Measurements from ENCODE around the gene PTCH1.

PTCH1 gene

GRCh38 chr9:95522871-95523370 is 6.2 kb upstream of the PTCH1 start:
- H3K4me3 ChIP-seq (ENCODE audit: low read length) = no peak overlapping the region
- TF ChIP-seq, protein P1, sequence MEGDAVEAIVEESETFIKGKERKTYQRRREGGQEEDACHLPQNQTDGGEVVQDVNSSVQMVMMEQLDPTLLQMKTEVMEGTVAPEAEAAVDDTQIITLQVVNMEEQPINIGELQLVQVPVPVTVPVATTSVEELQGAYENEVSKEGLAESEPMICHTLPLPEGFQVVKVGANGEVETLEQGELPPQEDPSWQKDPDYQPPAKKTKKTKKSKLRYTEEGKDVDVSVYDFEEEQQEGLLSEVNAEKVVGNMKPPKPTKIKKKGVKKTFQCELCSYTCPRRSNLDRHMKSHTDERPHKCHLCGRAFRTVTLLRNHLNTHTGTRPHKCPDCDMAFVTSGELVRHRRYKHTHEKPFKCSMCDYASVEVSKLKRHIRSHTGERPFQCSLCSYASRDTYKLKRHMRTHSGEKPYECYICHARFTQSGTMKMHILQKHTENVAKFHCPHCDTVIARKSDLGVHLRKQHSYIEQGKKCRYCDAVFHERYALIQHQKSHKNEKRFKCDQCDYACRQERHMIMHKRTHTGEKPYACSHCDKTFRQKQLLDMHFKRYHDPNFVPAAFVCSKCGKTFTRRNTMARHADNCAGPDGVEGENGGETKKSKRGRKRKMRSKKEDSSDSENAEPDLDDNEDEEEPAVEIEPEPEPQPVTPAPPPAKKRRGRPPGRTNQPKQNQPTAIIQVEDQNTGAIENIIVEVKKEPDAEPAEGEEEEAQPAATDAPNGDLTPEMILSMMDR (conservative IDR thresholded peaks at IDR 0.05; ENCODE audit: low read length) = no peak
- DNase-seq (ENCODE audit: low read depth) = no peak

DNA sequence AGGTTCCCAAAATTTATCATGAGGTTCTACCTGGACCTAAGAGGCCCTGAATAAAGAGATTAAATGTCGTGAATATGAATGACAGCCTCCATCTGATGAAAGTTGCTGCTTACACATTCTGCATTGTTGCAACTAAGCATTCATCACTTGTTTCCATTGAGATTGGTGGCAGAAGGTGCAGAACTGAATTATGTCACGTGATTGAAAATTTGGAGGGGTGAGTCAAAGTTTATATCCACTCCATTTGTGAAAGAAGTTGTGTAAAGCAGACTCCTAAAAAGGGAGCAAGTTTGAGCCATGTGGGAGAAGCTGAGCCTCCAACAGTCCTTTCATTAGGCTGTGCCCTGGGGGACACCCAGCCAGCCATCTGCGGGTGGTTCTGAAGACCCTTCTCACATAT is 4.9 kb upstream of the PTCH1 start:
- TF ChIP-seq, protein P1 (conservative IDR thresholded peaks at IDR 0.05; ENCODE audit: low read length) = no peak
- no peak for DNase-seq (ENCODE audit: low read depth)
- no peak overlapping the region for H3K4me3 ChIP-seq (ENCODE audit: low read length)

DNA sequence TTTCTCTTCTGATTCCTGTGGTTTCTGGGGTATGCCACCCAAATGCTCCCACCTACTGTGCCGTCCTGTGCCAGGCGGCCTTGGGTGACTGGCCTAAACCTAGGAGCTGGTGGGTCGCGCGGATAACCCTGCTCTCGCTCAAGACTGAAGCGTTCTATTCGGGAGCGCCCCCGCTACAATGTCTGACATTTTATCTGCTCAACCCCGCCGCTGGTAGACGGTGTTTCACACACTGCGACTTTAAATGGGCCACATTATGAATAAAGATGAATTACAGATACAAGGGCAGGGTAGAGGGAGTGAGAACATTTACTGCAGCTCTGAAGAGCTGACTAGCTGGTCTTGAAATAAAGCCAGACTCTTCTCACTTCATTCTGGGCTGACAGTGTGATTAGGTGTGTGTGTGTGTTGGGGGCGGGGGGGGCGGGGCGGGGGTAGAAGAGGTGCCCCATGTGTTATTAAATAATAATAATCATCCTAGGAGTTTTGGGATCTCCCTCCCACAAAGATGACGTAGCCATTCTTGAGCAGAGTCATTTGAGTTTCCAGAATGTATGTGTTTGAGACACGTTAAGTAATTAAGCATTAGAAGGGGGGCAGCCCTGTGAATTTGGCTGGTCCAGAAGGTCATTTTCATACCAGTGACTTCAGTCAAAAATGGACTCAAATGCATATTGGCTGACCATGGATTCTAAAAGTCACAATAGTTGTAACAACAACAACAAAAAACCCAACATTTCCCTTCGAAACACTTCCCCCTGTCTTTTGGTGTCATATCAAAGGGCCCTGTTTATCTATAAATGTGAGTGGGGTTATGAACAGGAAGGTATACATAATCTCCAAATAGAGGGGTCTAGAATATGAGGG is 1.0 kb upstream of the PTCH1 start:
- TF ChIP-seq, protein P1 (conservative IDR thresholded peaks at IDR 0.05; ENCODE audit: low read length) = no peak
- no peak overlapping the region; the same call in 1 of the 2 replicates for H3K4me3 ChIP-seq (ENCODE audit: low read length)

DNA sequence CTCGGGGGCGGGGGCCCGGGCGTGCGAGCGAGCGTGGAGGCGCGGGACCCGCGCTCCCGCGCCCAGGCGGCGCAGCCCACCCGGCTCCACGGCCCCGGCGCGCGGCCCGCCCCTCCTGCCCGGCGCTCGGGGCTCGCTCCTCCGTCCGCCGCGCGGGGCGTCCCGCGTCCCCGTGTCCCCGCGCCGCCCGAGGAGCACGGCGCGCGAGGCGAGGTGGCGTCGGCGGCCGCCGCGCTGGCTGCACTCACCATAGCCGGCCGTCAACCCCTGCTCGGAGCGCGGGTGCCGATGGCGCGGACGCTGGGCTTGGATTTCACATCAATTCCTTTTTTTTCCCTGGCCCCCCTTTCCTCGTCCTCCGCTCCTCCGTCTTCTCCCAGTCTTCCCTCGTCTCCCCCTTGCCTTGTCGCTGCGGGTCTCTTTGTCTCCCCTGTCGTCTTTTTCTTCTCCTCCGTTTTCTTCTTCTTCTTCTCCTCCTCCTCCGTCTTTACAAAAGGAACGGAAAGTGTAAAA is 494 bp downstream of the PTCH1 start:
- DNase-seq (ENCODE audit: low read depth) = peak; percentile 12
- peak overlapping the region; percentile 69 for H3K4me3 ChIP-seq (ENCODE audit: low read length)
- TF ChIP-seq, protein P1 (conservative IDR thresholded peaks at IDR 0.05; ENCODE audit: low read length) = no peak

More for the DNA sequence above, 1.0 kb upstream of the PTCH1 start:
- no peak for DNase-seq (ENCODE audit: low read depth)

- DNase-seq (ENCODE audit: low read depth) = no peak
- peak overlapping the region; percentile 57 for H3K4me3 ChIP-seq (ENCODE audit: low read length)
- TF ChIP-seq, protein P1 (conservative IDR thresholded peaks at IDR 0.05; ENCODE audit: low read length) = no peak
Measured at GRCh38 chr9:95515272-95516113, 1.3 kb downstream of the PTCH1 start.

DNA sequence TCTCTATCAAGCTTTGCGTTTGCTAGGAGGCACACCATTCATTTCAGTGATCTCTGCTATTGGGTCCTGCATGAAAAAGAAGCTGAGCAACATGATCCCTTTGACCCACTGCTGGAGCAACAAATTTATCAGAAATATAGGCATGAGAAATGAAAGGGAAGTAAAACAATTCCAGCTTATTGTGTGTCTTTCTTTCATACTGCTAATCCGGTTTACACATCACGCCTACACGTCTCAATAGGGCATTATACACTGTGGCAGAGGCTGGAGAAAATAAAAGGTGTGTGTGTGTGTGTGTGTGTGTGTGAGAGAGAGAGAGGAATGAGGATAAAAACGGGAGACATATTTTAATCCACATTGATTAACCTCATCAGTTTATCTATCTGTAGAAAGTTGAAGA is 2.4 kb downstream of the PTCH1 start:
- H3K4me3 ChIP-seq (ENCODE audit: low read length) = no peak overlapping the region
- DNase-seq (ENCODE audit: low read depth) = no peak
- TF ChIP-seq, protein P1 (conservative IDR thresholded peaks at IDR 0.05; ENCODE audit: low read length) = no peak

Data from AG10803 (cell line).